ENCODE data around the gene PBXIP1.
"Not testable (repeated sequence)": the region's sequence is repeated elsewhere in the genome, so short reads cannot be mapped to it uniquely, and the experiment has no call there.

The PBXIP1 gene

DNA sequence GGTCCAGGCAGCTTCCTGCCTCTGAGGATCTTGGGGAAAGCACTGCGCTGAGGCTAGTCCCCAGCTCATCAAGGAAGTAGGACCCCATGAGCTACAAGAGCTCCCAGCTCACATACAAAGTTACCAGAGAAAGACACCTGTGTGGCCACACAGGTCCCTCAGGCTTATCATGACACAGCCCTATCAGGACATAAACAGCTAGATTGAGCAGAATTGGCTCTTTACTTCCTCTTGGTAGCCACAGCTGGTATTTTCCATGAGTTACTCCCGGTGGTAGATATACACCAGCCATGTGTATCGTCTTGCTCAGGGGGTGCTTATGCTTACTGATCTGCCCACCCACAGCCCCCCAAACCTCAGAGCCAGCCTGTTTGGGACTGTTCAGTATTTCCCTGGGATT lies 38.7 kb upstream of the PBXIP1 start:
- peak; percentile 52 for DNase-seq

DNA sequence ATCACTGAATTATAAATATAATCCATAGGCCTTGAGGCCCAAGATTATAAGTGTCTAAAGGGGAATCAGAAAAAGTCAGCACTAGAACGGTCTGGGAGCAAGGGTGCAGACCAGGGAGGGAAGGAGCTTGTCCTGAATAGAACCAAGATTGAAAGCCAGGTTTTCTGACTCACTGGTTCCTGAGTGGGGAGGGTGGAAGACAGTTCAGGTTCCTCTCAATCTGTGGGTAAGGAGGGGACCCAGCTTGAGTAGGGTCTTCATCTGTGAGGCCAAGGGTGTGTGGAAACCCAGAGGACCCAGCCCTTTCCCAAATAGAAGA lies 38.3 kb upstream of the PBXIP1 start:
- no peak for DNase-seq

DNA sequence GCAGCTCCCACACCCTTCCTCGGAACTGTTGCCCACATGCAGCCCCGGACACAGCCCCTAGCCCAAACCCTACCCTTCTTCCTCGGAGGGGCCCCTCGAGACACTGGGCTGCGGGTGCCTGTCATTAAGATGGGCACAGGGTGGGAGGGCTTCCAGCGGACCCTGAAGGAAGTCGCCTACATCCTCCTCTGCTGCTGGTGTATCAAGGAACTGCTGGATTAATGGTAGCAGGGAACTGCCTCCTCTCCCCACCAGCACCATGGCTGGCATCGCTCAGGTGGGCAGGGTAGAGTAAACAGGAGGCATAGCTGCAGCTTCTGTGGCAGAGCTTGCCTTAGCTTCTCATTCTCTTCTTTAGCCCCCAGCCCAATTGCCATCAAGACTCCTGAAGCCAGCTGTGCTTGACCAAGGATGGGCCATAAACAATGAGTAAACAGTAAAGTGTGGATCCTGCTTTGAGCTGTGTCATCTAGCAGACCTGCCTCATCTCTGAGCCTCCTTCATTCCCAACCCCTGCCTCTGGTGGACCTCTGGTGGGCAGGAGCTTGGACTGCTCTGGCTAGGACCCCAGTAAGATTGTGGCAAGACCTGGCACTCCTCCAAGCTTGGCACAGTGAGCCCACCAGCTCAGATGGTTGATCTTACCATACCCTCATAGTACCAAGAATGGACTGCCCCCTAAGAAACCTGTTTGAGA lies 37.8 kb upstream of the PBXIP1 start, which contains the start of gene LENEP:
Gene LENEP, plus strand, starts transcription at position 15 of the 697 bp plus-strand sequence. Its CDS starts 22 bp downstream, at position 37.
- no peak for DNase-seq

DNA sequence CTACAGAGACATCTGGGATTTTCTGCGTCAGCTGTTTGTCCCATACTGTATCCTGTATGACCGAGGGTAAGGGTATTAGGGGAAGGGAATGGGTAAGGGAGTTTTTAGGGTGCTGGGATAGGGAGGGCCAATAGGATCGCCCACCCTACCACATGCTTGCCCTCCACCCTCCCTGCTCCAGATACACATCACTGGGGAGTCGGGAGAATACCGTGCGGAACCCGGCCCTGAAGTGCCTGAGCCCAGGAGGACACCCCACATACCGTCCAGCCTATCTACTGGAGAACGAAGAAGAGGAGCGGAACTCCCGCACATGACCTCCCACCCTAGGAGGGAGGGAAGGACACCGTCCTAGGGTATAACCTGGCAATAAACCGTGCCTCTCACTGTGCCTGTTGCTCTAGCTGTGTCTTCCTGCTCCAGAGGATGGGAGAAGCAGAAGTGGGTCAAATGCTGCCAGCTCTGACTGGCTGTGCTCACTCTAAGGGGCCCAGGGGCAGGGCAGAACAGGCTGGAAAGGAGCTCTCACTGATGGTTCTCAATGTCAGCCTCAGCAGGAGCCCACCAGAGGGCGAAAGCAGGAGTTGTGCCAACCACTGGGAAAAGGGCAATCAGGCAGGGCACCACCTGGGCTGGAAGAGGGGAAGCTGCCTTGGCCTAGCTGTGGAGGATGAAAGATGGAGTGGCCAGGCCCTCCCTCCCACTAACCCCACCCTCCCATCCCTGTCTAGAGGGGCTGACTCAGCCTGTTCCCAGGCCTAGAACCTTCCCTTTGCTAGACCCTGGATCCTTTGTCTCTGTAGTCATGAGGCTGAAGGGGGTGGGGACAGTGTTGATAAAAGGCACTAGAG lies 37.0 kb upstream of the PBXIP1 start:
- DNase-seq = peak; percentile 64

DNA sequence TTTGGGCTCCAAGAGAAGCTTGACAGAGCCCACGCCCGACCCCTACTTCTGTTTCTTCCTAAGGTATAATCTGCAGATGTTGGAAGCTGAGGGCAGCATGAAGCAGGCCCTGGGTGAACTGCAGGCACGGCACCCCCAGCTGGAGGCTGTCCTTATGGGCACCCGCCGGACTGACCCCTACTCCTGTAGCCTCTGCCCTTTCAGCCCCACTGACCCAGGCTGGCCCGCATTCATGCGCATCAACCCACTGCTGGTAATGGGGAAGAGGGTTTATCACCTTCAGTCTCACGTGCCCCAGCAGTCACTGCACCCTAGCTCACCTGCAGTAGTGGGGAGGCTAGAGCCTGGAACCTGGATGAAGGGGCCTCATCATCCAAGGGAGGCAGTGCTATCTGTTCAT lies 34.4 kb upstream of the PBXIP1 start:
- no peak for DNase-seq

DNA sequence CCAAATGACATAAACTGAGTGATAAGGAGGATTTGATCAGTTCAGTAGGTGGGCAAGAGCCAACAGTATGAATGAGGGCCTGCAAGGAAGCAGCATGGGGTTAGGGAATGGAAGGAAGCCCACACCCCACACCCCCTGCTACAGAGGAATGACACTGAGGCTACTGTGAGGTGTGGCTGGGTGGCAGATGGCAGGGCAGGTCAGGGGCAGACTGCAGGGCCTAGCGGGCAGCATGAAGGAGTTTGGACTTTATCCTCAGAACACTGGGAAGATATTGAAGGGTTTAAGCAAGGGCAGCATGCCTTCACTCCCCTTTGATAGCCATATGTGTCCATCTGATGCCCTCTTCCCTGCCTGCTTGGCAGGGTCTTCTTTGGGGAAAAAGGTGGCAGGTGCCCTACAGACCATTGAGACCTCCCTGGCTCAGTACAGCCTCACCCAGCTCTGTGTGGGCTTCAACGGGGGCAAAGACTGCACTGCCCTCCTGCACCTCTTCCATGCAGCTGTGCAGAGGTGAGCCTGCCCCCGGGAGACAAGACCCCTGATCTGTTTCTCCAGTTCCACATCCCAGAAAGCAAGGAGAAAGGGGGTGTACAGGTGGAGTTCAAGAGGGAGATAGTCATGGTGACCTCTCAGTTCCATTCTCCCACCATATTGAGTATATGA lies 33.4 kb upstream of the PBXIP1 start:
- DNase-seq = no peak

DNA sequence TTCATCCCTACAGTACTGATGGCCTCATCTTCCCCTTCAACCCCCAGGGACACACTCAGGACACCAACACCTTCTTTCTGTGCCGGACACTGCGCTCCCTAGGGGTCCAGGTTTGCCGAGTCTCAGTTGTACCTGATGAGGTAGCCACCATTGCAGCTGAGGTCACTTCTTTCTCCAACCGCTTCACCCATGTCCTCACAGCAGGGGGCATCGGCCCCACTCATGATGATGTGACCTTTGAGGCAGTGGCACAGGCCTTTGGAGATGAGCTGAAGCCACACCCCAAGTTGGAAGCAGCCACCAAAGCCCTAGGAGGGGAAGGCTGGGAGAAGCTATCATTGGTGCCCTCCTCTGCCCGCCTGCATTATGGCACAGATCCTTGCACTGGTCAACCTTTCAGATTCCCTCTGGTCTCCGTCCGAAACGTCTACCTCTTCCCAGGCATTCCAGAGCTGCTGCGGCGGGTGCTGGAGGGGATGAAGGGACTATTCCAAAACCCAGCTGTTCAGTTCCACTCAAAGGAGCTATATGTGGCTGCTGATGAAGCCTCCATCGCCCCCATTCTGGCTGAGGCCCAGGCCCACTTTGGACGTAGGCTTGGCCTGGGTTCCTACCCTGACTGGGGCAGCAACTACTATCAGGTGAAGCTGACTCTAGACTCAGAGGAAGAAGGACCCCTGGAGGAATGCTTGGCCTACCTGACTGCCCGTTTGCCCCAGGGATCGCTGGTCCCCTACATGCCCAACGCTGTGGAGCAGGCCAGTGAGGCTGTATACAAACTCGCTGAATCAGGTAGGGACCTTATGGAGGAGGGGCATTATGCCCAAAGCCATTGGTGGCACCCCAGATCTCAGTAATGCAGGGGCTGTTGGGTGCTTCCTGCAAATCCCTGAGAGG lies 32.4 kb upstream of the PBXIP1 start:
- peak; percentile 66 for DNase-seq

DNA sequence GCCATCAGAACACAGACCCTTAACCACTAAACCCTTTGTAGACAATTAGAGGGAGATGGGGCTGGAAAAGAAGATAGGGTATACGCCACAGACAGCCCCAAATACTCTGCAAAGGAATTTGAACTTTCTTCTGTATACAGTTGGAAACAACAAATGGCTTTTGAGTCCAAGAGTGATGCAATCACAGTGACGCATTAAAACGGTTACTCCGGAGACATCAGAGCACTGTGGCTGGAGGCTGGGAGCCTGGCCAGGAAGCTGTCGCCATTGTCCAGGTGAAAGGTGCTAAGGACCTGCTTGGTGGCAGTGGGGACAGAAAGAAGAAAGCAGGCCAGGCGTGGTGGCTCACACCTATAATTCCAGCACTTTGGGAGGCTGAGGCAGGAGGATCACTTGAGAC lies 31.4 kb upstream of the PBXIP1 start:
- DNase-seq = no peak

DNA sequence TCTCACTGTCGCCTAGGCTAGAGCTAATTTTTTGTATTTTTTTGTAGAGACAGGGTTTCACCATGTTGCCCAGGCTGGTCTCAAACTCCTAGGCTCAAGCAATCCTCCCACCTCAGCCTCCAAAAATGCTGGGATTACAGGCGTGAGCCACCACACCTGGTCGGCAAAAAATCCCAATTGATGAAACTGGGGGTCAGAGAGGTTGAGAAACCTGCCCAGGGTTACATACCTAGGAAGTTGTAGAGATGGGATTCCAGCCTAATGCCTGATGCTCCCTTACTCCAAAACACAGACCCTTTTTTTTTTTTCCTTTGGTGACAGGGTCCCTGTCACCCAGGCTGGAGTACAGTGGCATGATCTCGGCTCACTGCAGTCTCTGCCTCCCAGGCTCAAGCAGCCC lies 30.8 kb upstream of the PBXIP1 start:
- not testable (repeated sequence) for DNase-seq

DNA sequence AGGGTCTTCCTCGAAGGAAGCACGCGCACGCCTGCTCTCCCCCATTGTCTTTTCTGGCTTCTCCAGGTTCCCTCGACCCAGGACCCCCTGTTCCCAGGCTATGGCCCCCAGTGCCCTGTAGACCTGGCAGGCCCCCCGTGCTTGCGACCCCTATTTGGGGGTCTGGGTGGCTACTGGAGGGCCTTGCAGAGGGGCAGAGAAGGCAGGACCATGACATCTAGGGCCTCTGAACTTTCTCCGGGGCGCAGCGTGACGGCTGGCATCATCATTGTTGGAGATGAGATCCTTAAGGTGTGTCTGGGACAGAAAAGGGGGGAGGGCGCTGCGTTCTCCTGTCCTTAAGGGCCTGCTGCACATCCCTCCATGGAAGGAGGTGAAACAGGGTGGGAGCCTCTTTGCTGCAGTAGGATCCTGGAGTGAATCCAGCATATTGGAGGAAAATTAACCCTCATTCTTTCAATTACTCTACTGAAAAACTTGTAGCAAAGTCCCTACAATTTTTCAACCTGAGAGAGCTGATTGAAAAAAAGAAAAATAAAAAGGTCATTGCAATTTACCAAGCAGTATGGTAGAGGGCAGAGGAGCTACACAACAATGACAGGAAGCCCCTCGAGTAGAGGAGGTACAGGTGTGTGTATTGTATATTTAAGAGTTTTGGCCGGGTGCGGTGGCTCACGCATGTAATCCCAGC lies 28.0 kb upstream of the PBXIP1 start:
- no peak for DNase-seq

DNA sequence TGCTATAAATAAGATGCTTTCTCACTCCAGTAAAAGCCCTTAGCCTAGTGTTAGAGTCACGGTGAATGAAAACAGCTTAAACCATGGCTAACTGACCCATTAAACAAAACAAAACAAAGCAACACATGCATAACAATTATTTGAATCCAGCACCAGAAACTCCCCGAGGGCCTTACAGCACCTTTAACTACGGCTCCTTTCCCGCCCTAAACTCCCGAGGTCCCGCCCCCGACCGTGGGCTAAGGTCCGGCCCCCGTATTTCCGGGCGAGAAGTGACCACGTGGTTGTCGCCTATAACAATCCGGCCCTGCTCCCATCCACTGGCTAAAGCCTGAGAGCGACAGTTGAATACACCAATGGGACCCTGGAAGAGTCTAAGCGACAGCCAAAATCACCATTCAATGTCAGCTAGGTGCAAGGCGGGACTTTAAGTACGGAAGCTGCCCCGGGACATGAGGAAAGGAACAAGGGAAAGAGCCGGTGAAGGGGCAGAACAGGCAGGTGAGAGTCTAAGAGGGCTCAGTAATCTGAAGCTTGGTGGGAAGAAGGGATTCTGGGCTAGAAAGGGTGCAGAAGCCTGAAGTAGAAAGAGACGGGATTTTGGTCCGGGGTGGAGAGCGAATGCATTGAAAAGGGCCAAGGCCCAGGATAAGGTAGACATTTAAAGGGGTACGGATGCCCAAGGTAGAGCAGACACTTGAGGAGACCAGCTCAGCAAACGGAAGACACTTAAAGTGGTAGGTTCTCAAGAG lies 27.2 kb upstream of the PBXIP1 start, which contains the start of gene FLAD1:
Gene FLAD1, plus strand, starts transcription at position 448 of the 752 bp plus-strand sequence. CDS start 351 bp downstream, outside the sequence.
- DNase-seq = peak; percentile 100

DNA sequence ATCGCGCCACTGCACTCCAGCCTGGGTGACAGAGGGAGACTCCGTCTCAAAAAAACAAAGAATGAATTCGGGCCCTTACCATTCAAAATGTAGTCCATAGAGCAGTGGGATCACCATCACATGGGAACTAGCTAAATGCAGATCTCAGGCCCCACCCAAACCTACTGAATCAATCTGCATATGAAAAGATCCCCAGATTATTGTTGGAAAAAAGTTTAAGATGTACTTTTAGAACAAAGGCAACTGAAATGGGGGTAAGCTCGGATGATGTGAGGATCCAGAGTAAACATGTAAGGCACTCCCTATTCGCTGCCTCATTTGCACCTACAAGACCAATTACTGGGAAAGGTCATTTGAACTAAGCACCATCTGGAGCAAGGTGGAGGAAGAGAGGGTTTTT lies 26.4 kb upstream of the PBXIP1 start:
- peak; percentile 45 for DNase-seq

DNA sequence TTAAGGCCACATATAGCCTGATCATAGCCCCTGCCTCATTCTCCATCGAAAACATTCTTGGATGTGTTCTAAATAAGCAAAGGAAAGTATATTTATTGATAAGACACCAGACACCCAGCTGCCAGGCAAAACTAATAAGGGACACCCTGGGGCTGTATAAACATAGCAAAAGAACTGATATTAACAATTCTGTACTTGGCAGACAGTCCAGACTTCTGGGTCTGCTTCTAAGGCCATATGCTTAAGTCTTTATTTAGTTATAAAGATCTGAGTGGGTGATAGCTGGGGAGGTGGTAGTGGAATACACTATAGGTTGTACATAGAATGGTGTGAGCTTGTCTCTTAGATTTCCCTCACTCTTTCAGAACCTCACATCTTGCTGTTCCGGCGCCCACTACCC lies 22.5 kb upstream of the PBXIP1 start:
- no peak for DNase-seq

DNA sequence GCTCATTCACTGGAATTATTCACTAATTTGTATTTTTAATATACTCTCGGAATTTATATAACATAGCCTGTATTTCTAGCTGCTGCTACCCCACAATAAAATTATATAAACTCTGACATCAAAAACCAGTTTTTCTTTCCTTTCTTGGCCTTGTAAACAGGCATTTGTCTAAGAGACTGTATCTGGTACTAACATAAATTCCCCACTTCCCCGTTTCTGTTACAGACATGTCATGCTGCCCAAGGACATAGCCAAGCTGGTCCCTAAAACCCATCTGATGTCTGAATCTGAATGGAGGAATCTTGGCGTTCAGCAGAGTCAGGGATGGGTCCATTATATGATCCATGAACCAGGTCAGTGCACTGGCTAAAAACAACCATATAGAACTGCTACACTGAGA lies 21.9 kb upstream of the PBXIP1 start:
- not testable (repeated sequence) for DNase-seq

DNA sequence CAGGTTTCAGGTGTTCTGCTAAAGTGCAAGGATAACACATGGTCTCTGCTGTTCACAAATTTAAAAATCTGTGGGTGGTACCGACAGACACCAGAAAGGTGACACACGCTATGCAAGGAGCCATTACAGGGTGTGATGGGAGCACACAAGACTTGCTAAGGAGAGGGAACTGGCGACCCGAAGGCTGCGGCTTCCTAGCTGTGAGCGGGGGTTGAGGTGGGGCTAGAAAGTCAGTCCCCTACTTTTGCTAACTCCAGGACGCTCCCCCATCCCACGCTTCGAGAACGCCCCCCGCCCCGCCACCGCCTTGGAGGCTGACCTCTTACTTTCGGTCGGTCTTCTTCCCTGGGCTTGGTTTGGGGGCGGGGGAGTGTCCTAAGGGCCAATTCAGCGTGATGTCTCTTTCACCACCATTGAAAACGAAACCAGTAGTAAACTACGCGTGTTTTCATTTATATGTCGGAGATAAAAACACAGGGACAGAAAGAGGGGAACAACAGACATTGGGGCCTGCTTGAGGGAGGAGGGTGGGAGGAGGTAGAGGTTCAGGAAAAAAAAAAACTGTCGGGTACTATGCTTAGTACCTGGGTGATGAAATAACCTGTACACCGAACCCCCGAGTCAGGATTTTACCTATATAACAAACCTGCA lies 19.6 kb upstream of the PBXIP1 start:
- peak; percentile 77 for DNase-seq

DNA sequence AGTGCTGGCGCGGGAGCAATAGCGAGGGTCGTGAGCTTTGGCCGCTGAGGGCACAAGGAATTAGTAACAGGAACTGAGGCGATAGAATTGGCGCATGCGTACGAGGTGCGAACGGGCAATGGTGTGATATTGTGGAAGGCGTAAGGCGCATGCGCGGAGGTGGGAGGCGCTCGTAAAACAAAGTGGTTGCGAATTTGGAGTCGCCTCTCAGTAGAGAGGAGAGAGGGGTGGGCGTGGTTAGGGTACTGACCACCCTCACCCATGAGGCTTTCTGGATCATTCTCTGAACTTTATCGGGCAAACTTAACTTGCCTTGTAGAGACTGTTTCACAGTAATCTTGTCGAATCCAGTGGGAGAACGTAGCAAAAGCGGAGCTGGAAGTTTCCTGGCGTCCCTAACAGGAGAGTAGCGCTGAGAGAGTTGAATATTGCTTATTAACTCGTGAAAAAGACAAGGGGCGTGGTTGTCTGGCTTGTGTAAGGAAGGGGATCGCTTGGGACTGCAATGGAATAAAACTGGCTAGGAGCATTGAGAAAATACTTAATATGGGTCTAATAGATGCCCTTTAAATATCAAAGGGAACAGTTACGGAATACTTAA lies 19.0 kb upstream of the PBXIP1 start:
- peak; percentile 99 for DNase-seq

DNA sequence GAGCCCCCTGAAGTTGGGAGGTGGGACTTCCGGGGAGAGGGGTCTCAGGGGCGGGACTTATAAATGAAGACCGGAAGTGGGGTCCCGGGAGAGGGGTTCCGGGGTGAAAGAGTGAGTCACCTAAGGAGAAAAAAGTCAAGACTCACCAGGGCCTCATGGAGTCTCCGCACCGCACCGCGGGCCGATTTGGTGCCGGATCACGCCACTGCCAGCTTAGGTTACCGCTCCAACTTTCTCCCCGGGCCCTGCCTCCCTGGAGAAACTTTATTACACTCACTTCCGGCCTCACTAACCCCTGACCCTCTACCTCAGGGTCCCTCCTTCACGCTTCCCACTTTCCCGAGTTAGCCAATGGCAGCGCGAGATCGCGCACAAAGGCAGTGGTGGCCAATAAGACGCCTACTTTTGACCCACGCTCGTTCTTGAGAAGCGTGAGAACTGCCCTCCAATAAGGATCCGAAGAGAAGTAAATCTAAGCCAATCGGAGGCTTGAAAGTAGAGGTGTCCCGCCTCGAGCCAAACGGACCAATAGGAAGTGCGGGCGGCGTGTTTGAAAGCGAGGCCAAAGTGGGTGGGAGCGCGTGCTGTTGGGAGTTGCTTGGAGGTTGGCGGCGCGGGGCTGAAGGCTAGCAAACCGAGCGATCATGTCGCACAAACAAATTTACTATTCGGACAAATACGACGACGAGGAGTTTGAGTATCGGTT lies 18.4 kb upstream of the PBXIP1 start, which contains the start of gene CKS1B:
Gene CKS1B, plus strand, starts transcription at position 580 of the 706 bp plus-strand sequence. Its CDS starts 65 bp downstream, at position 645.
- DNase-seq = peak; percentile 100

DNA sequence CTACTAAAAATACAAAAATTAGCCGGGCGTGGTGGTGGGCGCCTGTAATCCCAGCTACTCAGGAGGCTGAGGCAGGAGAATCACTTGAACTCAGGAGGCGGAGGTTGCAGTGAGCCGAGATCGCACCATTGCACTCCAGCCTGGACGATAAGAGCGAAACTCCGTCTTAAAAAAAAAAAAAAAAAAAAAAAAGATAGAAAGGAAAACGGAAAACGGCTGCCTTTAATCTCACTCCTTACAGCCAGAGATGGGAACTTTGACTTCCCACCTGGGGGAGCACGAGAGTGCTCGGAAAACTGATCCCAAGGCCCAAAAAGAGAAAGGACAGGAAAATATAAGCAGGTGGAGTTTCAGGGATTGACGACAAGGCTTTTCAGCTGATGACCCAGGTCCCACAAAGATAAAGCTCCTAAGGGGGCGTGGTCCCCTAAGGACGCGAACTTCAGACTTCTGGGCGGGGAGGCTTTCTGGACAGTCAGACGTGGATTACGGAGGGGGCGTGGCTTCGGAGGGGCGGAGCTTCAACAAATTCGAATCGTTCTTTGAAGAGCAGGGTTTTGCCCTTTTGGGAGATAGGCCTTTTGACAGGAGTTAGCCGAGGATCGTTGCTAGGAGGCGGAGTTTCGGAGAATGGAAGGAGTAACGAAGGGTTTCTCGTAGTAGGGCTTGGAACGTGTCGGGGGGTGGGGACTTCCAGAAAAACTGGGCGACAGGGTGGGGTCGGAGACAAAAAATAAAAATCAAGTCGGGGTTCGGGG lies 17.6 kb upstream of the PBXIP1 start:
- DNase-seq = peak; percentile 100
